ENCODE results near the gene ZBTB2. TPM values are rescaled to one million over a fixed set of nuclear protein-coding genes. Genes with fewer than 3 reads are reported as not detected.

Gene ZBTB2
- total RNA-seq, 1 donor from 2014 or later = 11.6 TPM

DNA sequence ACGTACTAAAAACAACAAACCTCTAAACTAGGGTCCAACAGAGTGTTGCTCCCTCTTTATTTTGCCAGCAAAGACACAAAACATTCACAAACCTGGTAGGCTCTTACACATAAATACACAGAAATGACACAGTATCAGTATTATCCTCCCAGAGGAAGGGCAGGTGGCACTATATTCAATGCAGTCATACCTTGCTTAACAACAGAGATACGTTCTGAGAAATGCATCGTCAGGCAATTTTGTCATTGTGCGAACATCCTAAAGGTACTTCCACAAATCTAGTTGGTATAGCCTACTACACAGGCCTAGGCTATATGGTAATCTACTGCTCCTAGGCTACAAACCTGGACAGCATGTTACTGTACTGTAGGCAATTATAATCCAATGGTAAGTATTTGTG is 9.6 kb downstream of the ZBTB2 start:
- TF ChIP-seq CTCF (IDR thresholded peaks at IDR 0.05; ENCODE audit: unreplicated experiment) = no peak
- H3K9me3 Mint-ChIP-seq (ENCODE audit: unreplicated experiment) = no peaks in the 10 kb centered on the region
- H3K4me1 Mint-ChIP-seq (ENCODE audit: unreplicated experiment) = peaks cover 13% of the 10 kb centered on the region
- H3K27me3 Mint-ChIP-seq (ENCODE audit: unreplicated experiment) = no peaks in the 10 kb centered on the region
- DNase-seq (ENCODE audit: low spot score) = no peak
- peaks cover 5% of the 10 kb centered on the region for H3K36me3 Mint-ChIP-seq (ENCODE audit: low read depth, unreplicated experiment)
- no peak overlapping the region for H3K4me3 Mint-ChIP-seq (ENCODE audit: unreplicated experiment)
- H3K27ac Mint-ChIP-seq (ENCODE audit: unreplicated experiment) = peak overlapping the region; percentile 7

GRCh38 chr6:151380848-151381205 is 10.5 kb downstream of the ZBTB2 start:
- TF ChIP-seq CTCF (IDR thresholded peaks at IDR 0.05; ENCODE audit: unreplicated experiment) = no peak
- H3K27ac Mint-ChIP-seq (ENCODE audit: unreplicated experiment) = no peak overlapping the region
- no peak overlapping the region for H3K4me3 Mint-ChIP-seq (ENCODE audit: unreplicated experiment)
- DNase-seq (ENCODE audit: low spot score) = no peak
- H3K27me3 Mint-ChIP-seq (ENCODE audit: unreplicated experiment) = no peaks in the 10 kb centered on the region
- H3K9me3 Mint-ChIP-seq (ENCODE audit: unreplicated experiment) = no peaks in the 10 kb centered on the region
- peaks cover 5% of the 10 kb centered on the region for H3K36me3 Mint-ChIP-seq (ENCODE audit: low read depth, unreplicated experiment)
- peaks cover 13% of the 10 kb centered on the region for H3K4me1 Mint-ChIP-seq (ENCODE audit: unreplicated experiment)

DNA sequence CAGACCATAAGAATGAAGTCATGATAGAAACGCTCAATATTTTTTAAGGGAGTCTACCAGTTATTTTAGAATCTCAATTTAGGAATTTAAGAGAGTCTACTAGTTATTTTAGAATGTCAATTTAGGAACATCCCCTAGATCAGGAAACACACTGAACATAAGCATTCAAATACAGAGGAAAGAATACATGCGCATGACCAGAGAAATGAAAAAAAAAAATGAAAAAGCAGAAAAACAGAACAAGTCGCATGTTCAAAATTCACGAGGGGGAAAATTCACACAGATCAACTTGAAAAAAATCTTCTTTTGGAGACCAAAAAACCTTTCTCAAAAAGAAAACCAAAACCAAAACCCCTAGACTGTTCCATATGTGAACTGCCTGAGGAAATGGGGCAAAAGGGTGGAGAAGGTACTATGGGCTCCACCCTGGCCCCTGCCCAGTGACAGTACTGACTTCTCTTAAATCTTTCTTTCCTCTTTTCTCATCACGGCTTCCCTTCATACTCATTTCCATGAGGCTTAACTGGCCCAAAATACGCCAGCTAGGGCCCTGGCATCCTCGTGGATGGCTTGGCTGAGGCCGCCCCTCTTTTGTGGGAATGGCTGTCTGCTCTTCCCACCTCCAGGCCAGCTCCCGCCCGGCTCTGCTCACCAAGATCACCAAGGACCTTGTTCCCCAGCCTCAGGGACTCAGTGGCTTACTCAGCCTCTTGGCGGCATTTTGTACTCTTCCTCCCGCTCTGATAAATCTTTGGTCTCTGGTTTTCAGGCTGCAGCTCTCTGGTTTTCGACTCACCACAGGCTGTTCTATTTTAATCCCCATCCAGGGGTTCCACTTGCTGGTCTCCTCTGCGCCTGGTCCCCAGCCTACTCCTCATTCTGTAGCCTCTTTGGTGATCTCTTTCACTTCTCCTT is 11.2 kb downstream of the ZBTB2 start:
- Mint-ChIP-seq H3K36me3 (ENCODE audit: low read depth, unreplicated experiment) (peaks cover 5% of the 10 kb centered on the region), H3K4me3 (ENCODE audit: unreplicated experiment) (no peak overlapping the region), H3K27ac (ENCODE audit: unreplicated experiment) (no peak overlapping the region), H3K4me1 (ENCODE audit: unreplicated experiment) (peaks cover 13% of the 10 kb centered on the region), H3K27me3 (ENCODE audit: unreplicated experiment) (no peaks in the 10 kb centered on the region), H3K9me3 (ENCODE audit: unreplicated experiment) (no peaks in the 10 kb centered on the region)
- no peak for DNase-seq (ENCODE audit: low spot score)
- TF ChIP-seq CTCF (IDR thresholded peaks at IDR 0.05; ENCODE audit: unreplicated experiment) = no peak

- Mint-ChIP-seq H3K27me3 (ENCODE audit: unreplicated experiment) (no peaks in the 10 kb centered on the region), H3K27ac (ENCODE audit: unreplicated experiment) (no peak overlapping the region), H3K9me3 (ENCODE audit: unreplicated experiment) (no peaks in the 10 kb centered on the region), H3K36me3 (ENCODE audit: low read depth, unreplicated experiment) (peaks cover 11% of the 10 kb centered on the region), H3K4me3 (ENCODE audit: unreplicated experiment) (no peak overlapping the region), H3K4me1 (ENCODE audit: unreplicated experiment) (peaks cover 30% of the 10 kb centered on the region)
- no peak for TF ChIP-seq CTCF (IDR thresholded peaks at IDR 0.05; ENCODE audit: unreplicated experiment)
- DNase-seq (ENCODE audit: low spot score) = no peak
Observed at GRCh38 chr6:151377095-151377494, 14.3 kb downstream of the ZBTB2 start.

- no peaks in the 10 kb centered on the region for H3K9me3 Mint-ChIP-seq (ENCODE audit: unreplicated experiment)
- peak overlapping the region; percentile 4 for H3K27ac Mint-ChIP-seq (ENCODE audit: unreplicated experiment)
- H3K4me3 Mint-ChIP-seq (ENCODE audit: unreplicated experiment) = no peak overlapping the region
- peaks cover 36% of the 10 kb centered on the region for H3K4me1 Mint-ChIP-seq (ENCODE audit: unreplicated experiment)
- peaks cover 17% of the 10 kb centered on the region for H3K36me3 Mint-ChIP-seq (ENCODE audit: low read depth, unreplicated experiment)
- no peak for DNase-seq (ENCODE audit: low spot score)
- no peak for TF ChIP-seq CTCF (IDR thresholded peaks at IDR 0.05; ENCODE audit: unreplicated experiment)
- no peaks in the 10 kb centered on the region for H3K27me3 Mint-ChIP-seq (ENCODE audit: unreplicated experiment)
Observed at GRCh38 chr6:151376440-151376839, 14.9 kb downstream of the ZBTB2 start.

Data from endothelial cell (in vitro differentiated cells).